Lower lobe of right lung (tissue), 2 donors: Measurements from ENCODE around the gene NEURL1B. TPM values are rescaled to one million over a fixed set of nuclear protein-coding genes. Genes with fewer than 3 reads are reported as not detected.
"Not testable (repeated sequence)": the region's sequence is repeated elsewhere in the genome, so short reads cannot be mapped to it uniquely, and the experiment has no call there.

Experiments used
- ATAC-seq, 2 donors: fragments of 200-7000 bp; cut with Tn5 transposase; one replicate each; pipeline ENCODE4 v1.9.1; 2020 to 2022; ENCODE audit warnings: mild to moderate bottlenecking in 2 of 2, moderate library complexity in 2 of 2
- DNase-seq: peaks from one replicate; pipeline ENCODE4 v3.0.0-alpha.2; 2020
- H3K27ac ChIP-seq: fragments of 200-600 bp; one replicate; pipeline ENCODE4 v1.8.0; 2022
- H3K27me3 ChIP-seq: fragments of 200-600 bp; one replicate; pipeline ENCODE4 v1.8.0; 2022; ENCODE audit warnings: low read depth
- H3K36me3 ChIP-seq: fragments of 200-600 bp; one replicate; pipeline ENCODE4 v1.8.0; 2022; ENCODE audit warnings: mild to moderate bottlenecking
- H3K4me1 ChIP-seq: fragments of 200-600 bp; one replicate; pipeline ENCODE4 v1.8.0; 2022
- H3K4me3 ChIP-seq: fragments of 200-600 bp; one replicate; pipeline ENCODE4 v1.8.0; 2022; ENCODE audit warnings: mild to moderate bottlenecking
- H3K9me3 ChIP-seq: fragments of 200-600 bp; one replicate; pipeline ENCODE4 v1.8.0; 2022
- CTCF ChIP-seq: fragments of 200-600 bp; IDR thresholded peaks from one replicate; pipeline ENCODE4 v1.8.0; 2022; ENCODE audit warnings: antibody characterized with exemption, mild to moderate bottlenecking
- intact Hi-C: fragments of 100-400 bp; cut with DNase I; formaldehyde crosslinking; loops from one replicate; pipeline ENCODE4 v1.11.0; 2022
- total RNA-seq: library from RNA; stranded (reverse); fragmentation: NEBNext Ultra II Directional; extraction: Animal tissue kit (Norgen Biotek cat#: 25700); gene quantifications from one replicate; pipeline ENCODE4 v1.2.1, GENCODE V29; 2021
- donor health status: DM: no; HTN: yes; CAD: no; lungs with severe emphysema.

Gene NEURL1B
- total RNA-seq, 1 donor from 2014 or later, result 24.8 TPM

DNA sequence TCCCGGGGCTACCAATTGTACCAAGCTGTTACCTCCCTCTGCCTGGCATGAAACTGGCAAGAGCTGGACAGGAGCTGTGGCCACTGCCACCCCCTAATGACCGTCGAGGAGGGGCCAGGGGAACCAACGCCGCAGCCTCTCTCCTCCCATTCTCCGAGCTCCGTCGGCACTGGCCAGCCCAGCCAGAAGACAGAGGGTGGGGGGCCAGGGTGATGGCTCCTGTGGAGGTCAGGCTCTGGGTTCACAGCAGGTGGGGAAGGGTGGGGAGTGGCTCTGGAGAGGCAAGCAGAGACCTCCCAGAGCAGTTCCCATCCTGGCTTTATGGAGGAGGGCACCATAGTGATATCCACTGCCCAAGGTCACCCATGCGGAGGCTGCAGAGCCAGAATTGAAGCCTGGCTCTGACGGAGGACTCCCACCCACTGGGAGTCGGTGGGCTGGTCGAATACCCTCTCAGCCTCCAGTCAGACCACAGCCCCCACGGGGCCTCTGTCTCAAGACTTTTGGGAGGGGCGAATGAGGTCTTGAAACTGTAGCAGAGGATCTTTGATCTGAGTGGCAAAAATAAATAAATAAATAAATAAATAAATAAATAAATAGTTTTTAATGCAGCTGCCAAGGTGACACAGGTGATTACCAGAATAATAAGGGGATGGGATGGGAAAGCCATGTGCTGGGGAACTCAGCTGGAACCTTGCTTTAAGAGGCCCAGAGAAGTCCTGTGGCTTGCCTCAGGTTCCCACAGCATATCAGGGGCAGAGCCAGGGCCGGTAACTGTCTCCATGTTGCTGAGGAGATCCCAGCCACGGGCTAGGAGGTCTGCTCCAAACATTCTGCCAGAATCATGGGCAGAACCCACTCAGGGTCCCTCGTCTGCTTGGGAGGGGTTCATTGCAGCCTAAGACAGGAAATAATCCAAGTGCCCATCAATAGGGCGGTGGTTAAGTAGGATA lies 42.5 kb upstream of the NEURL1B start:
- intact Hi-C loops, result no loop called here

DNA sequence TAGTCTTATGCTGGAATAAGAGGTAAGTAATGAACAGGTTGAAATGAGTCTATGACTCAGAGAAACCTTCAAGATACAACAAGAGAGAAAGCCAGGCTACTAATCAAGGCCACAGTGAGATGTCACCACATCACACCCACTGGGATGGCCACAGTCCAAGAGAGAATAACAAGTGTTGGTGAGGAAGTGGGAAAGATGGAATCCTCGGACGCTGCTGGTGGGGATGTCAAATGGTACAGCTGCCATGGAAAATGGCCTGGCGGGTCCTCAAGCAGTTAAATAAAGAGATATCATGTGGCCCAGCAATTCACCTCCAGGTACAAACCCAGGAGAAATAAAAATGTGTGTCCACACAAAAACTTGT lies 41.9 kb upstream of the NEURL1B start:
- TF ChIP-seq CTCF, result no peak
- no peaks in the 10 kb centered on the region for H3K9me3 ChIP-seq
- no peak overlapping the region for H3K4me3 ChIP-seq
- no peak overlapping the region for H3K27ac ChIP-seq
- intact Hi-C loops, result no loop called here
- no peak for DNase-seq
- H3K27me3 ChIP-seq, result no peaks in the 10 kb centered on the region
- H3K4me1 ChIP-seq, result no peaks in the 10 kb centered on the region
- ATAC-seq, result no peak
- H3K36me3 ChIP-seq, result no peaks in the 10 kb centered on the region

More for the DNA sequence above, 42.5 kb upstream of the NEURL1B start:
- no peaks in the 10 kb centered on the region for H3K9me3 ChIP-seq
- no peaks in the 10 kb centered on the region for H3K27me3 ChIP-seq
- no peak overlapping the region for H3K4me3 ChIP-seq
- no peaks in the 10 kb centered on the region for H3K36me3 ChIP-seq
- ATAC-seq, result no peak
- H3K27ac ChIP-seq, result no peak overlapping the region
- H3K4me1 ChIP-seq, result no peaks in the 10 kb centered on the region
- DNase-seq, result no peak
- TF ChIP-seq CTCF, result no peak

DNA sequence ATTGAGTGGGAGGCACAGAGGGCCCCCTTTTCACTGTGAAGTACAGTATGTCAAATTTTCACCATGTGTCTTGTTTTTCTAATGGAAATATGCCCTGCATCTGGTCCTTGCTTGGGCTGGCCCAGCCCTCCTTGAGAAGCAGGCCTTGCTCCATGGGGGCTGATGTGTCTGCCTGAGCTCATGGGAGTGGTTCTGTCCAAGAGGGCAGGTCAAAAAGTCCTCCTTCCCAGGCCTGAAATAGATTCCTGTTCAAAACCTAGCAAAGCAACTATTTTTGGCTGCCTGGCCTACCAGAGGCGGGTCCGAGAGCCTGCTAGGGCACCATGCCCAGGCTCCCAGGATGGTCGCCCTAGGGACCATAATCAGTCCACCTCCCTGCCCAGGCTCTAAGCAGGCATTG lies 40.5 kb upstream of the NEURL1B start:
- no peak for TF ChIP-seq CTCF
- Histone ChIP-seq H3K4me1 (no peaks in the 10 kb centered on the region), H3K27ac (no peak overlapping the region), H3K36me3 (no peaks in the 10 kb centered on the region), H3K27me3 (no peaks in the 10 kb centered on the region), H3K4me3 (no peak overlapping the region), H3K9me3 (no peaks in the 10 kb centered on the region)
- DNase-seq (no peak), ATAC-seq (no peak)
- intact Hi-C loops, result no loop called here

- H3K4me3 ChIP-seq, H3K4me1 ChIP-seq, H3K9me3 ChIP-seq, H3K36me3 ChIP-seq, intact Hi-C loops, H3K27ac ChIP-seq, H3K27me3 ChIP-seq, ATAC-seq, DNase-seq: not testable (repeated sequence)
Measured at GRCh38 chr5:172601576-172601975, 39.5 kb upstream of the NEURL1B start.

GRCh38 chr5:172602783-172603231 lies 38.3 kb upstream of the NEURL1B start:
- Histone ChIP-seq H3K4me1 (no peaks in the 10 kb centered on the region), H3K4me3 (no peak overlapping the region), H3K27ac (peak overlapping the region; percentile 43), H3K27me3 (no peaks in the 10 kb centered on the region), H3K9me3 (no peaks in the 10 kb centered on the region), H3K36me3 (no peaks in the 10 kb centered on the region)
- no peak for TF ChIP-seq CTCF
- no peak for ATAC-seq
- intact Hi-C loops, result no loop called here
- no peak for DNase-seq

GRCh38 chr5:172603251-172603806 lies 37.7 kb upstream of the NEURL1B start:
- intact Hi-C loops, result no loop called here
- Histone ChIP-seq H3K27me3 (no peaks in the 10 kb centered on the region), H3K9me3 (no peaks in the 10 kb centered on the region), H3K36me3 (no peaks in the 10 kb centered on the region), H3K27ac (peak overlapping the region; percentile 43), H3K4me3 (no peak overlapping the region), H3K4me1 (no peaks in the 10 kb centered on the region)
- no peak for ATAC-seq
- no peak for TF ChIP-seq CTCF
- DNase-seq, result no peak
